ENCODE measurements around the gene OASL.

OASL gene

GRCh38 chr12:120999191-121000120 lies 39.6 kb downstream of the OASL start:
- TF ChIP-seq Cebpa-rat (IDR thresholded peaks at IDR 0.05) = no peak
- peak overlapping the region in 1 of 11 experiments; percentile 22; a peak in 1 of 22 replicates for H3K4me2 ChIP-seq
- no peak overlapping the region for H3K4me3 ChIP-seq
- peaks cover 0 to 32% (median 21%) of the 10 kb centered on the region in 10 experiments; a peak in 10 of 20 replicates for H3K4me1 ChIP-seq
- H3K9me3 ChIP-seq (replicated peaks in 1 of 11) = no peaks in the 10 kb centered on the region
- H4K20me1 ChIP-seq = peaks cover 0 to 19% (median 0%) of the 10 kb centered on the region in 11 experiments; a peak in 3 of 22 replicates
- H3K9ac ChIP-seq = no peak overlapping the region
- H3K27me3 ChIP-seq = no peaks in the 10 kb centered on the region
- H3K27ac ChIP-seq = no peak overlapping the region
- peaks cover 26 to 40% (median 33%) of the 10 kb centered on the region in 11 experiments for H3K36me3 ChIP-seq

DNA sequence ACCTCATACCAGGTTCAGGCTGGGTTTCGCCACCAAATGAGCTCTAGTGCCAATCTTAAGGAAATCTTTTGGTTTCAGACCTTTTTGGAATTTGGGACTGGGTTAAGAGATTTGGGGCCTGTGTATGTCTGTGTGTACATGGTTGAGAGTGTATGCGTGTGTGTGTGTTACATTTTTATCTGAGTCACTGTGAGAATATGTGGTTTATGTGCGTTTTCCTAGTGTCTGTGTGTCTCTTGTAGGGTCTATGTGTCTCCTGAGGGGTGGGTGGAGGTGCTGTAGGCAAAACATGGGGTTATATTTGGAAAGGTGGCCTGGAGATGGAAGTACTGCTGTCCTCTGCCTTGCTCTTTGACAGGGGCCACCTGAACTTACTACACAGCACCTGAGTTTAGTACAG lies 40.6 kb downstream of the OASL start:
- Histone ChIP-seq H3K4me1 (peaks cover 0 to 32% (median 21%) of the 10 kb centered on the region in 10 experiments; a peak in 10 of 20 replicates), H3K9ac (no peak overlapping the region), H3K27ac (no peak overlapping the region), H3K36me3 (peaks cover 16 to 30% (median 23%) of the 10 kb centered on the region in 11 experiments), H3K9me3 (replicated peaks in 1 of 11) (no peaks in the 10 kb centered on the region), H3K27me3 (no peaks in the 10 kb centered on the region), H3K4me2 (peak overlapping the region in 1 of 11 experiments; percentile 22; a peak in 1 of 22 replicates), H4K20me1 (peaks cover 0 to 19% (median 0%) of the 10 kb centered on the region in 11 experiments; a peak in 4 of 22 replicates), H3K4me3 (no peak overlapping the region)
- TF ChIP-seq Cebpa-rat (IDR thresholded peaks at IDR 0.05) = no peak

- TF ChIP-seq Cebpa-rat (IDR thresholded peaks at IDR 0.05) = no peak
- peaks cover 6 to 20% (median 13%) of the 10 kb centered on the region in 11 experiments; a peak in 21 of 22 replicates for H3K36me3 ChIP-seq
- no peak overlapping the region for H3K9ac ChIP-seq
- H4K20me1 ChIP-seq = peaks cover 0 to 19% (median 0%) of the 10 kb centered on the region in 11 experiments; a peak in 4 of 22 replicates
- H3K4me2 ChIP-seq = peak overlapping the region in 3 of 11 experiments; percentile 23 to 38 (median 24); a peak in 2 of 22 replicates
- H3K9me3 ChIP-seq (replicated peaks in 1 of 11) = no peaks in the 10 kb centered on the region
- H3K4me1 ChIP-seq = peaks cover 0 to 32% (median 21%) of the 10 kb centered on the region in 10 experiments; a peak in 10 of 20 replicates
- H3K27me3 ChIP-seq = no peaks in the 10 kb centered on the region
- H3K4me3 ChIP-seq = no peak overlapping the region
- H3K27ac ChIP-seq = no peak overlapping the region
Measured at GRCh38 chr12:120997448-120997847, 41.6 kb downstream of the OASL start.

GRCh38 chr12:120996133-120996746 lies 42.8 kb downstream of the OASL start:
- Histone ChIP-seq H4K20me1 (peaks cover 0 to 7% (median 0%) of the 10 kb centered on the region in 11 experiments; a peak in 4 of 22 replicates), H3K36me3 (peaks cover 0 to 8% (median 2%) of the 10 kb centered on the region in 11 experiments; a peak in 13 of 22 replicates), H3K4me1 (peaks cover 0 to 27% (median 17%) of the 10 kb centered on the region in 10 experiments; a peak in 10 of 20 replicates), H3K27me3 (no peaks in the 10 kb centered on the region), H3K4me2 (no peak overlapping the region), H3K4me3 (no peak overlapping the region), H3K9me3 (replicated peaks in 1 of 11) (no peaks in the 10 kb centered on the region), H3K27ac (no peak overlapping the region), H3K9ac (no peak overlapping the region)
- TF ChIP-seq Cebpa-rat (IDR thresholded peaks at IDR 0.05) = no peak

GRCh38 chr12:120994589-120995337 lies 44.3 kb downstream of the OASL start:
- TF ChIP-seq Cebpa-rat (IDR thresholded peaks at IDR 0.05) = no peak
- Histone ChIP-seq H3K9ac (no peak overlapping the region), H3K9me3 (replicated peaks in 1 of 11) (no peaks in the 10 kb centered on the region), H3K27me3 (no peaks in the 10 kb centered on the region), H3K4me3 (no peak overlapping the region), H4K20me1 (no peaks in the 10 kb centered on the region; a peak in 3 of 22 replicates), H3K4me1 (peaks cover 0 to 20% (median 12%) of the 10 kb centered on the region in 10 experiments; a peak in 9 of 20 replicates), H3K4me2 (no peak overlapping the region), H3K27ac (no peak overlapping the region), H3K36me3 (no peaks in the 10 kb centered on the region)

- Histone ChIP-seq H3K36me3 (no peaks in the 10 kb centered on the region), H3K9ac (no peak overlapping the region), H3K27me3 (no peaks in the 10 kb centered on the region), H4K20me1 (no peaks in the 10 kb centered on the region; a peak in 3 of 22 replicates), H3K4me1 (peaks cover 0 to 19% (median 12%) of the 10 kb centered on the region in 10 experiments; a peak in 9 of 20 replicates), H3K9me3 (replicated peaks in 1 of 11) (no peaks in the 10 kb centered on the region), H3K4me3 (no peak overlapping the region), H3K4me2 (no peak overlapping the region), H3K27ac (no peak overlapping the region)
- TF ChIP-seq Cebpa-rat (IDR thresholded peaks at IDR 0.05) = no peak
Measured at GRCh38 chr12:120994059-120994458, 45.0 kb downstream of the OASL start.

DNA sequence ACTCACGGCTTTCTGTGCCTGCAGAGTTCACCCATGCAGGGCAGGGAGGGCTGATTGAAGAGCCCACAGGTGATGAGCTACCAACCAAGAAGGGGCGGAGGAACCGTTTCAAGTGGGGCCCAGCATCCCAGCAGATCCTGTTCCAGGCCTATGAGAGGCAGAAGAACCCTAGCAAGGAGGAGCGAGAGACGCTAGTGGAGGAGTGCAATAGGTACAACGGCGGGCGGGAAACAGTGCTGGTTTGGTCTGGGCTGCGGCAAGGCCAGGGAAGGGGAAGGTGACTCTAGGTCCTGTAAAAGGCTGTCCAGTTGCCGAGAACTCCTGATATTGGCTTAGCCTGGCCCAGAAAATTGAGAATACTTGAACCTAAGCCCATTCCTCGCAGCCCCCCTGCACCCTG lies 45.5 kb downstream of the OASL start:
- no peak for TF ChIP-seq Cebpa-rat (IDR thresholded peaks at IDR 0.05)
- Histone ChIP-seq H3K27ac (no peak overlapping the region), H3K36me3 (no peaks in the 10 kb centered on the region), H4K20me1 (no peaks in the 10 kb centered on the region; a peak in 2 of 22 replicates), H3K9me3 (replicated peaks in 1 of 11) (no peaks in the 10 kb centered on the region), H3K4me3 (no peak overlapping the region), H3K4me1 (peaks cover 0 to 13% (median 7%) of the 10 kb centered on the region in 10 experiments; a peak in 8 of 20 replicates), H3K4me2 (no peak overlapping the region), H3K27me3 (no peaks in the 10 kb centered on the region), H3K9ac (no peak overlapping the region)

- no peaks in the 10 kb centered on the region for H3K27me3 ChIP-seq
- H3K36me3 ChIP-seq = no peaks in the 10 kb centered on the region
- H3K27ac ChIP-seq = no peak overlapping the region
- no peak for TF ChIP-seq Cebpa-rat (IDR thresholded peaks at IDR 0.05)
- H3K4me2 ChIP-seq = no peak overlapping the region
- H3K4me1 ChIP-seq = peaks cover 0 to 8% (median 5%) of the 10 kb centered on the region in 10 experiments; a peak in 7 of 20 replicates
- no peaks in the 10 kb centered on the region; a peak in 2 of 22 replicates for H4K20me1 ChIP-seq
- no peak overlapping the region for H3K9ac ChIP-seq
- no peaks in the 10 kb centered on the region for H3K9me3 ChIP-seq (replicated peaks in 1 of 11)
- H3K4me3 ChIP-seq = no peak overlapping the region
Measured at GRCh38 chr12:120992989-120993388, 46.1 kb downstream of the OASL start.

All from BLaER1 treated with 17β-estradiol and CSF1 and Interleukin-3, amounts not matched to agents 10 nM and 100 nM (cell line).